Neural cell (in vitro differentiated cells): ENCODE results near the gene TFCP2L1. TPM values are rescaled to one million over a fixed set of nuclear protein-coding genes. Genes with fewer than 3 reads are reported as not detected.

Experiments used
- H2AFZ ChIP-seq: fragments of 200-600, 300-800 bp; sonication (generic), shearing (Covaris generic); 2 replicates; pipeline ENCODE4 v1.6.0; 2014; ENCODE audit warnings: low read depth, mild to moderate bottlenecking, antibody characterized with exemption, low read length, moderate library complexity
- H3F3A ChIP-seq: fragments of 200-600 bp; shearing (Covaris generic); 2 replicates; pipeline ENCODE4 v1.6.1; 2016; ENCODE audit warnings: mild to moderate bottlenecking, moderate library complexity, mixed read lengths, antibody characterized with exemption, low read length; ENCODE audit not compliant: insufficient read depth, poor library complexity, severe bottlenecking
- H3K27ac ChIP-seq: fragments of 200-600, 300-800 bp; sonication (generic), shearing (Covaris generic); 2 replicates; pipeline ENCODE4 v1.5.1; 2014; ENCODE audit warnings: mild to moderate bottlenecking, low read length, moderate library complexity
- H3K27me3 ChIP-seq: fragments of 300-800, 200-600 bp; sonication (generic), shearing (Covaris generic); 2 replicates; pipeline ENCODE4 v1.6.0; 2014; ENCODE audit warnings: mild to moderate bottlenecking, low read depth, low read length, moderate library complexity; ENCODE audit not compliant: insufficient read depth
- H3K36me3 ChIP-seq: fragments of 300-800, 200-600 bp; sonication (generic), shearing (Covaris generic); 2 replicates; pipeline ENCODE4 v1.5.1; 2014; ENCODE audit warnings: mild to moderate bottlenecking, antibody characterized with exemption, low read length, moderate library complexity; ENCODE audit not compliant: insufficient read depth
- H3K4me2 ChIP-seq: fragments of 300-800, 200-600 bp; sonication (generic), shearing (Covaris generic); 2 replicates; pipeline ENCODE4 v1.6.0; 2014; ENCODE audit warnings: mild to moderate bottlenecking, low read length
- H3K4me3 ChIP-seq: fragments of 300-800, 200-600 bp; sonication (generic), shearing (Covaris generic); 2 replicates; pipeline ENCODE4 v1.5.1; 2014; ENCODE audit warnings: mild to moderate bottlenecking, low read length, moderate library complexity
- H3K79me2 ChIP-seq: fragments of 200-600 bp; shearing (Covaris generic); replicated peaks from 2 replicates; pipeline ENCODE4 v1.6.0; 2014; ENCODE audit warnings: mild to moderate bottlenecking, low read length, moderate library complexity; ENCODE audit not compliant: insufficient read depth
- H3K9ac ChIP-seq: fragments of 300-800, 200-600 bp; sonication (generic), shearing (Covaris generic); 2 replicates; pipeline ENCODE4 v1.6.1; 2016; ENCODE audit warnings: mild to moderate bottlenecking, low read length, mixed read lengths
- H3K9me2 ChIP-seq: fragments of 200-600 bp; shearing (Covaris generic); 2 replicates; pipeline ENCODE4 v1.6.1; 2016; ENCODE audit warnings: mild to moderate bottlenecking, low read length, mixed read lengths; ENCODE audit not compliant: insufficient read depth
- H3K9me3 ChIP-seq: fragments of 200-600, 300-800 bp; sonication (generic), shearing (Covaris generic); 2 replicates; pipeline ENCODE4 v1.6.1; 2016; ENCODE audit warnings: mild to moderate bottlenecking, mixed run types, low read length, moderate library complexity, mixed read lengths
- H4K20me1 ChIP-seq: fragments of 200-600 bp; shearing (Covaris generic); 2 replicates; pipeline ENCODE4 v1.6.1; 2016; ENCODE audit warnings: mild to moderate bottlenecking, mixed run types; ENCODE audit not compliant: insufficient read depth
- CTCF ChIP-seq: fragments of 450-650 bp; IDR thresholded peaks from 2 replicates; pipeline ENCODE4 v1.5.1; 2014; ENCODE audit warnings: antibody characterized with exemption, mild to moderate bottlenecking, moderate library complexity; ENCODE audit not compliant: poor library complexity, severe bottlenecking
- EP300 ChIP-seq: fragments of 450-650 bp; conservative IDR thresholded peaks from 2 replicates; pipeline ENCODE4 v1.6.1; 2014; ENCODE audit warnings: antibody characterized with exemption, mild to moderate bottlenecking, moderate library complexity; ENCODE audit not compliant: poor library complexity, severe bottlenecking
- EZH2 ChIP-seq: fragments of 200-600, 300-800 bp; shearing (Covaris generic), sonication (generic); IDR thresholded peaks from 2 replicates; pipeline ENCODE4 v1.6.1; 2014; ENCODE audit warnings: antibody characterized with exemption, low read length, borderline replicate concordance, mild to moderate bottlenecking; ENCODE audit not compliant: insufficient read depth, poor library complexity, severe bottlenecking
- MXI1 ChIP-seq: fragments of 450-650 bp; conservative IDR thresholded peaks from 2 replicates; pipeline ENCODE4 v1.6.1; 2014; ENCODE audit warnings: antibody characterized with exemption, mild to moderate bottlenecking; ENCODE audit not compliant: poor library complexity, severe bottlenecking
- POLR2AphosphoS5 ChIP-seq: IDR thresholded peaks from 2 replicates; pipeline ENCODE4 v1.6.1; 2012
- RAD21 ChIP-seq: fragments of 450-650 bp; conservative IDR thresholded peaks from 2 replicates; pipeline ENCODE4 v1.6.1; 2014; ENCODE audit warnings: antibody characterized with exemption, mild to moderate bottlenecking, moderate library complexity
- REST ChIP-seq: IDR thresholded peaks from 2 replicates; pipeline ENCODE4 v1.6.1; 2012; ENCODE audit warnings: borderline replicate concordance
- SMC3 ChIP-seq: fragments of 450-650 bp; conservative IDR thresholded peaks from 2 replicates; pipeline ENCODE4 v1.6.1; 2014; ENCODE audit warnings: antibody characterized with exemption, mild to moderate bottlenecking, moderate library complexity; ENCODE audit not compliant: poor library complexity
- TAF1 ChIP-seq: IDR thresholded peaks from 2 replicates; pipeline ENCODE4 v1.6.1; 2012; ENCODE audit warnings: low read depth
- polyA plus RNA-seq: library from polyadenylated mRNA; depleted of rRNA; stranded (reverse); fragments of >200 nt; gene quantifications from 2 replicates; pipeline ENCODE4 v1.2.3, GENCODE V29; 2014

Gene TFCP2L1
- polyA plus RNA-seq, 1 donor from 2014 or later: 0.04 TPM

- no peak overlapping the region for H2AFZ ChIP-seq
- H3F3A ChIP-seq: no peaks in the 10 kb centered on the region
- TF ChIP-seq MXI1 (no peak), RAD21 (no peak), POLR2AphosphoS5 (no peak), SMC3 (no peak), REST (no peak), TAF1 (no peak)
- H3K4me2 ChIP-seq: no peak overlapping the region
- no peaks in the 10 kb centered on the region for H3K27me3 ChIP-seq
- H3K4me3 ChIP-seq: no peak overlapping the region
- H3K36me3 ChIP-seq: no peaks in the 10 kb centered on the region
- no peak overlapping the region for H3K9ac ChIP-seq
- H3K27ac ChIP-seq: no peak overlapping the region
- H3K9me2 ChIP-seq: no peaks in the 10 kb centered on the region
- no peaks in the 10 kb centered on the region for H3K9me3 ChIP-seq
- H4K20me1 ChIP-seq: no peaks in the 10 kb centered on the region
- no peaks in the 10 kb centered on the region for H3K79me2 ChIP-seq
These were observed 84.3 kb downstream of the TFCP2L1 start for GRCh38 chr2:121200419-121201315.

- Histone ChIP-seq H3K9me2 (no peaks in the 10 kb centered on the region), H3K4me3 (no peak overlapping the region), H3K9ac (no peak overlapping the region), H3K27ac (no peak overlapping the region), H3F3A (no peaks in the 10 kb centered on the region), H4K20me1 (no peaks in the 10 kb centered on the region), H2AFZ (no peak overlapping the region), H3K36me3 (no peaks in the 10 kb centered on the region), H3K79me2 (no peaks in the 10 kb centered on the region), H3K9me3 (no peaks in the 10 kb centered on the region), H3K27me3 (no peaks in the 10 kb centered on the region), H3K4me2 (no peak overlapping the region)
- TF ChIP-seq CTCF (no peak), MXI1 (no peak), EZH2 (no peak), EP300 (no peak), RAD21 (no peak), REST (no peak)
These were observed 85.0 kb downstream of the TFCP2L1 start for GRCh38 chr2:121200011-121200347.
